SKM-1 treated with dmso at 0.1 percent for 144 hours (cell line): ENCODE data around the gene GATA5.

Experiments used
- DNase-seq: peaks from one replicate; lab custom pipeline; 2025; ENCODE audit not compliant: unreplicated experiment; lab: John Stamatoyannopoulos, UW

Gene GATA5, protein sequence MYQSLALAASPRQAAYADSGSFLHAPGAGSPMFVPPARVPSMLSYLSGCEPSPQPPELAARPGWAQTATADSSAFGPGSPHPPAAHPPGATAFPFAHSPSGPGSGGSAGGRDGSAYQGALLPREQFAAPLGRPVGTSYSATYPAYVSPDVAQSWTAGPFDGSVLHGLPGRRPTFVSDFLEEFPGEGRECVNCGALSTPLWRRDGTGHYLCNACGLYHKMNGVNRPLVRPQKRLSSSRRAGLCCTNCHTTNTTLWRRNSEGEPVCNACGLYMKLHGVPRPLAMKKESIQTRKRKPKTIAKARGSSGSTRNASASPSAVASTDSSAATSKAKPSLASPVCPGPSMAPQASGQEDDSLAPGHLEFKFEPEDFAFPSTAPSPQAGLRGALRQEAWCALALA

GRCh38 chr20:62475772-62476055 is at the start of gene GATA5:
Gene GATA5, minus strand, starts transcription at chr20:62475995. Its CDS starts 474 bp downstream, at chr20:62475521.
- DNase-seq, result no peak

DNA sequence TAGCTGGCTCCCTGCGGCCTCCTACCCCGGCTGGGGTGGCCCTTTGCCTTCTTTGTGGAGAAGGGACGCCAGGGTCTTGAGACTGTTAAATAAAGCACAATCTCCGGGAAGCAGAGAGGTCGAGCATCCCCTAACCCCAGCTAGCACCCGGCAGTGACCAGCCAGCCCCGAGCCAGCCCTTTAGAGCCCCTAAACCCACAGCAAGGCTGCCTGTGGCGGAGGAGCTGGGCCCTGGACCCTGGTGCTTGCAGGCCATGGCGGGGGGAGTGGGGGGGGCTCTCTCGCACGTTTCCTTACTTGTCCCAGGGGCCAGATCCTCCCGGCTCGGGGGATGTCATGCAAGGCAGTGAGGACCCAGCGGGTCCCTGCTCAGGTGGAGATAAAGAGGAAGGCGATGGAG is 49.2 kb upstream of the GATA5 start:
- no peak for DNase-seq

- no peak for DNase-seq
These were observed 48.7 kb upstream of the GATA5 start for GRCh38 chr20:62524505-62524911.

- no peak for DNase-seq
These were observed 47.8 kb upstream of the GATA5 start for GRCh38 chr20:62523473-62524203.

- no peak for DNase-seq
These were observed 47.1 kb upstream of the GATA5 start for GRCh38 chr20:62522748-62523396.

GRCh38 chr20:62519826-62520225 is 44.0 kb upstream of the GATA5 start:
- DNase-seq, result no peak

DNA sequence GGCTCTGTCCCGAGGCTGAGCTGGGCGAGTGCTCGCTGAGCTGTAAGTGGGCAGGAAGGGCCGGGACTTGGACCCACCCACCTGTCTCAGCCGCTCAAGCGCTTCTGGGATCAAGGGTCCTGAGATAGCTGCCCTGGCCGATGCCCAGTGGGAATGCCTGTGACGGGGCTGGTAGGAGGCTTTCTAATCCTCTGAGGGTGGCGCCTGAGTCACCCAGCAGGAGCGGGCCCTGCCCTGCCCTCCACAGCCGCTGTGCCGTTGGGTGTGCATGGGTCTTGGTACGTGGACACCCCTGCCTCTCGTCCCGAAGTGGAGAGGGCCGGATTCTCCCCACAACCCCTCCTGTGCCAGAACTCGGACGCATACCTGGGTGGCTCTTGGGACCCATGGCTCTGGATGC is 43.1 kb upstream of the GATA5 start:
- DNase-seq, result no peak

DNA sequence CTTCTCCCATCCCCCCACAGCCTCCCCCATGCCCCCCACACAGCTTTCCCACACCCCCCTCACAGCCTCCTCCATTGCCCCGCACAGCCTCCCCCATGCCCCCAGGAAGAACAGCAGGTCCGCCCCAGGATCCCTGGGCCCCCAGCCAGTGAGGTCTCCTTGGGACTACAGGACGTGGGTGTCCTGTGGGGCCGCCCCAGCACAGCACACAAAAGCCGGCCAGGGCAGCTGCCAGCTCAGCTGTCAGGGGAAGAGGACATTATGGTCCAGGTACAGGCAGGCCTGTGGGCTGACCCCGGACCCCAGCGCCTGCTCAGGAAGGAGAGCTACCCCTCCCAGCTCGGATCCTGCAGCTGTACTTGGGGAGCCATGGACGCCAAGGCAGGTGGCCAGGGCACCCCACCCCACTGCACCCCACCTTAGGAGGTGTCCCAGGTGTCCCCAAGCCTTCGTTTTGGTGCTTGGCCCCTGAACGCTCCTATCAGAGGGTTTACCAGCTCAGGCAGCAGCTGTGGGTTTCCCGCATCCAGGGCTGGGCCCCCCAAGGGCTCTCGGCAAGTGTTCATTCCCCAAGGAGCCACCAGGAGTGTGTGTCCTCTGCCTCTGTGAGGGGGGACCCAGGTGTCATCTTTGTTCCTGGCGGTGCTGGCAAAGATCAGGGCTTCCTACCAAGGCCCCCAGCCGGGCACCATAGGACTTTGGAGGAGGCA is 42.3 kb upstream of the GATA5 start:
- no peak for DNase-seq

DNA sequence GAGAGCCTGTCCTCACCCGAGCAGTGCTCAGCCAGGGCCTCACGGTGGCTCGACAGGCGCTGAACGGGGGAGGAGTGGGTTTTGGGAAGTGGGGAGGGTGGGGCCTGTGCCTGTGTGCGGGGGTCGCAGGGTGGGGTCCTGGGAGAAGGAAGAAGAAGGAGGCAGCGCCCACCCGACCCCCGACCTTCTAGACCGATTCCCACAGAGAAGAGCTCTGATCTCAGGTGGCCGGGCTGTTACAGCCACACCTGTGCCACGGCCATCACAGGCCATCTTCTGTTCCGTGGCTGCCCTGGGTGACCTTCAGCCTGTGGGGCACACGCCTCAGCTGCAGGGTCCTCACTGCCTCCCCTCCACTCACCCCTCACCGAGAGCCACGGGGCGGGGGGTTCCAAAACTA is 41.4 kb upstream of the GATA5 start:
- DNase-seq, result no peak

- no peak for DNase-seq
These were observed 40.5 kb upstream of the GATA5 start for GRCh38 chr20:62516338-62516737.

DNA sequence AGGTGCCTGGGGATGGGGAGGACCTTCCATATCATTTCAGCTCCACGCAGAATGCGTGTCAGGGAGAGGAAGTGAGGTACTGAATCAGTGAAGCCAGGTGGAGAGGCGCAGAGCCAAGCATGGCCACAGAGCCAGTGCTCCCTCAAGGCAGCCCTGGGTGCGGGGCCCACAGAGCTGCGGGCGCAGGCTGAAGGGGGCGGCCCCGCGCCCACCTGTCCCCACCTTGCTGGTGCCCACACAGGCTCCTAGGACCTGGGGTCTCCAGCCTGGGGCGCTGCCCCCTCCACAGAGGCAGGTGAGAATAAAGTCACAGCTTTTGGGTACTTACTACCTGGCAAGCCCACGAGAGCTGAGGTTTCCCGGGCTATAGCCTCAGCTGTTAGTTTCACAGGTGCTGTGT is 40.0 kb upstream of the GATA5 start:
- no peak for DNase-seq

GRCh38 chr20:62515280-62515679 is 39.5 kb upstream of the GATA5 start:
- no peak for DNase-seq

DNA sequence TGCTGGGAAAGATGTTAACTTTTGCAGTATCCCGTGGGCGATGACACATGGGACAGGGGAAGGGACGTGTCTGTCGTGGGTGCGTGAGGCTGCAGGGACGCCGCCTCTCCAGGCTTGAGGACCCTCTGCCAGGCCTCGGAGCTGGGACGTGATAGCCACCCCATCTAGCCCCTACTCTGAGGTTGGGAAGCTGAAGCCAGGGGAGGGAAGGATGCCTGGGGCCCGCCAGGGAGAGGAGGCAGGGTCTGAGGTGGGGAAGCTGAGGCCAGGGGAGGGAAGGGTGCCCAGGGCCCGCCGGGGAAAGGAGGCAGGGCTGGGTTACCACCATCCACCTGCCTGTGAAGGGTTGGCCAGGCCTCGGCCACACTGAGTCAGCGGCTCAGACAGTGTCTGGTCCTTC is 38.2 kb upstream of the GATA5 start:
- DNase-seq, result no peak

DNA sequence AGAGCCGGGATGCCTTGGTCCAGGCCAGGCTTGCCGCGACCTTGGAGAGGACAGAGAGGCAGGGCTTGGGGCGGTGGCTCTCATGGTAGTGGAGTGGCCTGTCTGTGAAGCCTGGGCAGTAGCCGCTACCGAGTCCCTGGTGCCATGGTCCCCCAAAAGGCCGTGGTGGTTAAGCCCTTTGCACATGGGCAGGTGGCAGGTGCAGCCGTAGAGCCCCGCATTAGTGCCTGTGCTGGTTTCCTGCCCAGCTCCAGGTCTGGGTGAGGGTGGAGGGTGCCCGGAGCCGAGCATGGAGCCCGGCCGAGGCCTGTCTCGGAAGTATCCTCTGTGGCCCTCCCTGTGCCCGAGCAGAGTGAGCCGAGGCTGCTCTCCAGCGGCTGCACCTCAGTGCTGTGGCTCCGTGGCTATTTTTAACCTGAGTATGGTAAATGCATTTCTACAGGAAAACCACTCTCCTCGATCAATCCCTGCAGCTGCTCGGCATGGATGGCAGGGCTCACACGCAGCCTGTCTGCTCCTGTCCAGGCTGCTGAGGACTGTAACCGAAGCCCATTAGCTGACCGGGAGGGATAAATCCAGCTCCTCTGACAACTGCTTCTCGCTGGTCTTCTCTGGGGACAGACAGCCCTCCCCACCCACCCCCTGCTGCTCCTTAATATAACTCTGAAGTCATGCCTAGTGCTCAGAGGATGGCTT is 36.3 kb upstream of the GATA5 start:
- no peak for DNase-seq

- DNase-seq, result no peak
These were observed 35.6 kb upstream of the GATA5 start for GRCh38 chr20:62511300-62511914.

DNA sequence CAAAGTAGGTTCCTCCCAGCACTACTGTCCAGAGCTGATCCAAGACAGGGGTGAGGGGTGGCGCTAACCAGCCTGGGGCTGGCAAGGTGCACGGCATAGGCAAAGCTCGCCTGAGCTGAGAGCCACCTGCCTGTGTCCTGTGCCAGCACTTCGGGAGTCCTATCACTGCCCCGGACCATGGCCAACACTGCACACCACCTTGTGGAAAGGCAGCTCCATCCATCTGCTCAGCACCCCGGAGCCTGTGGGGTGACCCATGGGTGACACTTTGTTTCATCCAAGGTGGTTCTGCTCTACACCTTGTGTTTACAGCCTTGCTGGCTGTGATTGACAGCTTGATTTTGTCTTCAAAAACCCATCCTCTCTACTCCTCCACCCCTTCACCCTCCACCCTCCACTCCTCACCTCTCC is 32.9 kb upstream of the GATA5 start:
- no peak for DNase-seq

- no peak for DNase-seq
These were observed 32.3 kb upstream of the GATA5 start for GRCh38 chr20:62507991-62508640.

- DNase-seq, result no peak
These were observed 31.5 kb upstream of the GATA5 start for GRCh38 chr20:62507323-62507722.

GRCh38 chr20:62506791-62507190 is 31.0 kb upstream of the GATA5 start:
- DNase-seq, result no peak

DNA sequence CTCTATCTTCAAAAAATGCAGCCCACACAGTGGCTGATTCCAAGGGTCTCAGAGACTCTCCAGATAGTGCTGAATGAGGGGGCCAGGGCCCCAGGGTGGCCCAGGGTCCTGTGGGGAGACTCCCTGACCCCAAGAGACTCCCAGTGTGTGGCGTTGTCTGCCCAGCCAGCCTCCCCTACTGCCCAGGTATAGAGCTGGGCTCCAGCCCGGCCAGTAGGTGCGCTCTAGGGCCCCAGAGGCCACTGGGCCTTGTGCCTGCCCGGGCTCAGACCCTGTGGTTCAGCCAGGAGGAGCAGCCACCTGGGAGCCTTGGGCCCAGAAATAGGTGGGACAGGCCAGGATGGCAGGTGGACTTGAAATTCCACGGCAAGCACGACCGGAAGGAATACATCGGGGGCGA is 30.3 kb upstream of the GATA5 start:
- DNase-seq, result no peak
